Stomach (tissue), 9 donors: ENCODE results near the gene RPS6KA2. TPM values are rescaled to one million over a fixed set of nuclear protein-coding genes. Genes with fewer than 3 reads are reported as not detected.

Experiments used
- DNase-seq, 2 donors: peaks; one replicate each; pipeline versions ENCODE4 v3.0.0 to v3.0.0-alpha.2; 2013 to 2019
- H3K27ac ChIP-seq, 5 donors: fragments of 200-600 bp in 4 of 5; sonication (generic) in 4 of 5; one replicate each; pipeline ENCODE4 v1.5.1; 2013 to 2019; ENCODE audit warnings: mild to moderate bottlenecking in 1 of 5, moderate library complexity in 1 of 5
- H3K27me3 ChIP-seq, 3 donors: fragments of 200-600 bp; sonication (generic); one replicate each; pipeline ENCODE4 v1.5.1; 2017 to 2019; ENCODE audit warnings: mixed run types in 1 of 3
- H3K36me3 ChIP-seq, 4 donors: fragments of 200-600 bp; sonication (generic); 1 replicate in 3 of 4; 2 replicates in 1 of 4; pipeline ENCODE4 v1.5.1; 2016 to 2019
- H3K4me1 ChIP-seq, 4 donors: fragments of 200-600 bp; sonication (generic); one replicate each; pipeline ENCODE4 v1.5.1; 2016 to 2019
- H3K4me3 ChIP-seq, 4 donors: fragments of 200-600 bp; sonication (generic) in 3 of 4; one replicate each; pipeline ENCODE4 v1.5.1; 2016 to 2019; ENCODE audit warnings: mild to moderate bottlenecking in 1 of 4
- H3K9me3 ChIP-seq, 4 donors: fragments of 200-600 bp; sonication (generic); one replicate each; pipeline ENCODE4 v1.5.1; 2016 to 2019
- CTCF ChIP-seq, 7 experiments: fragments of 450-650 bp in 4 of 7; fragments of 200-600 bp in 3 of 7; sonication (generic) in 3 of 7; IDR thresholded peaks; one replicate each; pipeline ENCODE4 v1.5.1; 2016 to 2019; ENCODE audit warnings: antibody characterized with exemption in 7 of 7, control low read depth in 2 of 7, mild to moderate bottlenecking in 1 of 7
- EP300 ChIP-seq: sonication (generic); formaldehyde crosslinking; IDR thresholded peaks from one replicate; pipeline ENCODE4 v1.6.1; 2017; ENCODE audit warnings: antibody characterized with exemption
- POLR2A ChIP-seq, 4 donors: fragments of 450-650 bp; IDR thresholded peaks; one replicate each; pipeline ENCODE4 v1.6.1; 2016; ENCODE audit warnings: antibody characterized with exemption in 4 of 4, control low read depth in 2 of 4, mild to moderate bottlenecking in 1 of 4, moderate library complexity in 1 of 4
- POLR2AphosphoS5 ChIP-seq, 3 donors: sonication (generic); formaldehyde crosslinking; IDR thresholded peaks; one replicate each; pipeline ENCODE4 v1.6.1; 2016; ENCODE audit warnings: antibody characterized with exemption in 3 of 3
- WGBS, 5 donors: extraction: QIAGEN DNeasy Blood & Tissue Kit in 3 of 5; methylation state at CpG; one replicate each; pipeline versions ENCODE4 v1.1.5 to v1.1.7; 2013 to 2018; 5-methylcytosine and 5-hydroxymethylcytosine counted together
- intact Hi-C: fragments of 100-400 bp; cut with DNase I; formaldehyde crosslinking; loops from one replicate; pipeline ENCODE4 v1.15.1; 2023; ENCODE audit warnings: low total_unique reads
- polyA plus RNA-seq, 3 donors: library from polyadenylated mRNA; stranded (reverse); fragments of 200-250 nt; gene quantifications; one replicate each; pipeline ENCODE4 v1.2.3, GENCODE V29; 2013
- total RNA-seq, 5 donors: library from RNA; depleted of rRNA; stranded (reverse); fragments of >200 nt; gene quantifications; one replicate each; pipeline versions ENCODE4 v1.1.0 to v1.2.3, GENCODE V29; 2014 to 2016
- donor health status: healthy with polysubstance abuse.
- donor health status: Bipolar disorder and iron deficiency.
- donor health status: healthy.

Gene RPS6KA2
- total and polyA plus RNA-seq, 8 donors, result 10.9 to 150 (median 68.0) TPM

- TF ChIP-seq EP300 (no peak), POLR2A (IDR thresholded peaks at IDR 0.05) (no peak), CTCF (IDR thresholded peaks at IDR 0.05) (no peak), POLR2AphosphoS5 (IDR thresholded peaks at IDR 0.05) (no peak)
- no peak for DNase-seq
- H3K4me3 ChIP-seq, result no peak overlapping the region
- intact Hi-C loops, result no loop called here
- no peak overlapping the region for H3K27ac ChIP-seq
- 79 to 86% (median 83%) methylated on average over 7 of the region's 7 CpGs for WGBS, 5 donors
- H3K36me3 ChIP-seq, result no peaks in the 10 kb centered on the region
- H3K4me1 ChIP-seq, result peaks cover 0 to 23% (median 14%) of the 10 kb centered on the region in 4 donors
- no peaks in the 10 kb centered on the region for H3K27me3 ChIP-seq
- H3K9me3 ChIP-seq, result peaks cover 0 to 5% (median 3%) of the 10 kb centered on the region in 4 donors
These were observed 11.5 kb upstream of the RPS6KA2 start for GRCh38 chr6:166638573-166638964.

GRCh38 chr6:166637812-166638572, 10.9 kb upstream of the RPS6KA2 start:
- no peaks in the 10 kb centered on the region for H3K27me3 ChIP-seq

GRCh38 chr6:166636934-166637333, 9.9 kb upstream of the RPS6KA2 start:
- peaks cover 0 to 23% (median 14%) of the 10 kb centered on the region in 4 donors for H3K4me1 ChIP-seq
- H3K36me3 ChIP-seq, result no peaks in the 10 kb centered on the region
- H3K27me3 ChIP-seq, result no peaks in the 10 kb centered on the region
- WGBS, 5 donors, result 83 to 88% (median 86%) methylated on average over 10 of the region's 10 CpGs
- H3K4me3 ChIP-seq, result no peak overlapping the region
- no peak for DNase-seq
- H3K27ac ChIP-seq, result peak overlapping the region in 2 of 5 donors; percentile 18 to 24
- TF ChIP-seq EP300, result no peak
- TF ChIP-seq CTCF (IDR thresholded peaks at IDR 0.05), result no peak
- TF ChIP-seq POLR2A (IDR thresholded peaks at IDR 0.05), result no peak
- no peak for TF ChIP-seq POLR2AphosphoS5 (IDR thresholded peaks at IDR 0.05)
- H3K9me3 ChIP-seq, result no peaks in the 10 kb centered on the region
- intact Hi-C loops, result no loop called here

More at GRCh38 chr6:166637812-166638572, 10.9 kb upstream of the RPS6KA2 start:
- H3K4me1 ChIP-seq, result peaks cover 0 to 23% (median 14%) of the 10 kb centered on the region in 4 donors
- peaks cover 0 to 3% (median 0%) of the 10 kb centered on the region in 4 donors for H3K9me3 ChIP-seq
- no peak overlapping the region for H3K27ac ChIP-seq
- 85 to 91% (median 87%) methylated on average over 28 to 29 of the region's 29 CpGs for WGBS, 5 donors
- H3K36me3 ChIP-seq, result no peaks in the 10 kb centered on the region
- H3K4me3 ChIP-seq, result no peak overlapping the region
- intact Hi-C loops, result no loop called here
- no peak for TF ChIP-seq POLR2A (IDR thresholded peaks at IDR 0.05)
- TF ChIP-seq CTCF (IDR thresholded peaks at IDR 0.05), result no peak
- no peak for TF ChIP-seq POLR2AphosphoS5 (IDR thresholded peaks at IDR 0.05)
- no peak for TF ChIP-seq EP300
- DNase-seq, result no peak

GRCh38 chr6:166636191-166636933, 9.3 kb upstream of the RPS6KA2 start:
- 47 to 66% (median 54%) methylated on average over 6 of the region's 6 CpGs for WGBS, 5 donors
- H3K36me3 ChIP-seq, result no peaks in the 10 kb centered on the region
- peaks cover 0 to 23% (median 14%) of the 10 kb centered on the region in 4 donors for H3K4me1 ChIP-seq
- no peaks in the 10 kb centered on the region for H3K9me3 ChIP-seq
- H3K27ac ChIP-seq, result peak overlapping the region in 1 of 5 donors; percentile 24
- no peak for DNase-seq
- TF ChIP-seq EP300, result no peak
- intact Hi-C loops, result no loop called here
- no peak overlapping the region for H3K4me3 ChIP-seq
- no peaks in the 10 kb centered on the region for H3K27me3 ChIP-seq
